T-helper 2 cell treated with Interferon-gamma antibody and Interleukin-4, amounts not matched to agents 5 μg/mL and 100 μg/mL, for 36 hours (primary cell): Measurements from ENCODE around the gene VENTX.

ENCODE experiments used
- DNase-seq: peaks from one replicate; pipeline ENCODE4 v3.0.0; 2021; ENCODE audit warnings: low spot score
- H3K27ac Mint-ChIP-seq: one replicate; pipeline ENCODE4 v1.8.0; 2021; ENCODE audit warnings: mild to moderate bottlenecking, mixed read lengths
- H3K27me3 Mint-ChIP-seq: one replicate; pipeline ENCODE4 v1.8.0; 2021; ENCODE audit warnings: low read depth, mixed read lengths
- H3K36me3 Mint-ChIP-seq: one replicate; pipeline ENCODE4 v1.8.0; 2021; ENCODE audit warnings: low read depth, mixed read lengths
- H3K4me1 Mint-ChIP-seq: one replicate; pipeline ENCODE4 v1.8.0; 2021; ENCODE audit warnings: low read depth, mixed read lengths
- H3K4me3 Mint-ChIP-seq: one replicate; pipeline ENCODE4 v1.8.0; 2022; ENCODE audit warnings: mild to moderate bottlenecking, moderate library complexity, mixed read lengths
- H3K9me3 Mint-ChIP-seq: one replicate; pipeline ENCODE4 v1.8.0; 2021; ENCODE audit warnings: mixed read lengths

Gene VENTX

GRCh38 chr10:133198621-133199487, 38.8 kb upstream of the VENTX start:
- DNase-seq, result no peak
- Mint-ChIP-seq H3K27me3 (peaks cover 3% of the 10 kb centered on the region), H3K36me3 (no peaks in the 10 kb centered on the region), H3K27ac (no peak overlapping the region), H3K9me3 (no peaks in the 10 kb centered on the region), H3K4me3 (no peak overlapping the region), H3K4me1 (no peaks in the 10 kb centered on the region)

GRCh38 chr10:133199488-133199885, 38.2 kb upstream of the VENTX start:
- H3K36me3 Mint-ChIP-seq, result no peaks in the 10 kb centered on the region
- no peaks in the 10 kb centered on the region for H3K9me3 Mint-ChIP-seq

GRCh38 chr10:133199992-133200611, 37.6 kb upstream of the VENTX start:
- H3K36me3 Mint-ChIP-seq, result no peaks in the 10 kb centered on the region
- DNase-seq, result no peak
- H3K4me1 Mint-ChIP-seq, result no peaks in the 10 kb centered on the region
- no peak overlapping the region for H3K4me3 Mint-ChIP-seq
- H3K27ac Mint-ChIP-seq, result no peak overlapping the region
- H3K9me3 Mint-ChIP-seq, result no peaks in the 10 kb centered on the region
- no peaks in the 10 kb centered on the region for H3K27me3 Mint-ChIP-seq

More at GRCh38 chr10:133199488-133199885, 38.2 kb upstream of the VENTX start:
- Mint-ChIP-seq H3K27ac (no peak overlapping the region), H3K4me3 (no peak overlapping the region), H3K4me1 (no peaks in the 10 kb centered on the region), H3K27me3 (no peaks in the 10 kb centered on the region)
- DNase-seq, result no peak

- Mint-ChIP-seq H3K27ac (no peak overlapping the region), H3K36me3 (no peaks in the 10 kb centered on the region), H3K27me3 (no peaks in the 10 kb centered on the region), H3K9me3 (no peaks in the 10 kb centered on the region), H3K4me3 (no peak overlapping the region), H3K4me1 (no peaks in the 10 kb centered on the region)
- DNase-seq, result no peak
Measured at GRCh38 chr10:133200621-133201031, 37.0 kb upstream of the VENTX start.

- Mint-ChIP-seq H3K4me1 (no peaks in the 10 kb centered on the region), H3K9me3 (no peaks in the 10 kb centered on the region), H3K27me3 (no peaks in the 10 kb centered on the region), H3K36me3 (no peaks in the 10 kb centered on the region), H3K27ac (no peak overlapping the region), H3K4me3 (no peak overlapping the region)
- no peak for DNase-seq
Measured at GRCh38 chr10:133201151-133201947, 36.3 kb upstream of the VENTX start.

- H3K27me3 Mint-ChIP-seq, result no peaks in the 10 kb centered on the region
- H3K4me1 Mint-ChIP-seq, result no peaks in the 10 kb centered on the region
- DNase-seq, result no peak
Measured at GRCh38 chr10:133201948-133202725, 35.5 kb upstream of the VENTX start.

GRCh38 chr10:133202778-133203651, 34.6 kb upstream of the VENTX start:
- Mint-ChIP-seq H3K36me3 (no peaks in the 10 kb centered on the region), H3K9me3 (no peaks in the 10 kb centered on the region), H3K4me3 (no peak overlapping the region), H3K4me1 (no peaks in the 10 kb centered on the region), H3K27me3 (no peaks in the 10 kb centered on the region), H3K27ac (no peak overlapping the region)
- DNase-seq, result no peak

More at GRCh38 chr10:133201948-133202725, 35.5 kb upstream of the VENTX start:
- H3K9me3 Mint-ChIP-seq, result no peaks in the 10 kb centered on the region
- no peaks in the 10 kb centered on the region for H3K36me3 Mint-ChIP-seq
- no peak overlapping the region for H3K4me3 Mint-ChIP-seq
- H3K27ac Mint-ChIP-seq, result no peak overlapping the region

- Mint-ChIP-seq H3K27ac (no peak overlapping the region), H3K4me3 (no peak overlapping the region), H3K36me3 (no peaks in the 10 kb centered on the region), H3K27me3 (no peaks in the 10 kb centered on the region), H3K9me3 (no peaks in the 10 kb centered on the region), H3K4me1 (no peaks in the 10 kb centered on the region)
- DNase-seq, result no peak
Measured at GRCh38 chr10:133203652-133204195, 33.9 kb upstream of the VENTX start.

- DNase-seq, result no peak
- H3K9me3 Mint-ChIP-seq, result no peaks in the 10 kb centered on the region
- H3K27me3 Mint-ChIP-seq, result no peaks in the 10 kb centered on the region
- no peak overlapping the region for H3K27ac Mint-ChIP-seq
- no peak overlapping the region for H3K4me3 Mint-ChIP-seq
- H3K4me1 Mint-ChIP-seq, result no peaks in the 10 kb centered on the region
- H3K36me3 Mint-ChIP-seq, result no peaks in the 10 kb centered on the region
Measured at GRCh38 chr10:133204226-133205015, 33.2 kb upstream of the VENTX start.

- Mint-ChIP-seq H3K9me3 (no peaks in the 10 kb centered on the region), H3K4me1 (no peaks in the 10 kb centered on the region), H3K27me3 (no peaks in the 10 kb centered on the region), H3K4me3 (no peak overlapping the region), H3K36me3 (no peaks in the 10 kb centered on the region), H3K27ac (no peak overlapping the region)
- no peak for DNase-seq
Measured at GRCh38 chr10:133205146-133205545, 32.5 kb upstream of the VENTX start.

GRCh38 chr10:133206356-133207040, 31.2 kb upstream of the VENTX start:
- DNase-seq, result no peak
- H3K36me3 Mint-ChIP-seq, result no peaks in the 10 kb centered on the region
- H3K27ac Mint-ChIP-seq, result no peak overlapping the region
- no peak overlapping the region for H3K4me3 Mint-ChIP-seq
- H3K27me3 Mint-ChIP-seq, result no peaks in the 10 kb centered on the region
- no peaks in the 10 kb centered on the region for H3K9me3 Mint-ChIP-seq
- peaks cover 2% of the 10 kb centered on the region for H3K4me1 Mint-ChIP-seq
